ENCODE results near the gene NUDT1.
"Not testable (repeated sequence)": the region's sequence is repeated elsewhere in the genome, so short reads cannot be mapped to it uniquely, and the experiment has no call there.

NUDT1 gene

GRCh38 chr7:2251381-2251780, 9.4 kb downstream of the NUDT1 start:
- DNase-seq, result no peak

GRCh38 chr7:2251841-2252771, 10.1 kb downstream of the NUDT1 start:
- no peak for DNase-seq

GRCh38 chr7:2253021-2253420, 11.0 kb downstream of the NUDT1 start:
- no peak for DNase-seq

- DNase-seq, result no peak
Observed at GRCh38 chr7:2253525-2254244, 11.7 kb downstream of the NUDT1 start.

- DNase-seq, result no peak
Observed at GRCh38 chr7:2254429-2255144, 12.6 kb downstream of the NUDT1 start.

GRCh38 chr7:2255145-2256139, 13.4 kb downstream of the NUDT1 start:
- no peak for DNase-seq

- no peak for DNase-seq
Observed at GRCh38 chr7:2256306-2257045, 14.4 kb downstream of the NUDT1 start.

- no peak for DNase-seq
Observed at GRCh38 chr7:2257046-2257551, 15.1 kb downstream of the NUDT1 start.

GRCh38 chr7:2257651-2258050, 15.6 kb downstream of the NUDT1 start:
- no peak for DNase-seq

- no peak for DNase-seq
Observed at GRCh38 chr7:2258661-2259365, 16.8 kb downstream of the NUDT1 start.

GRCh38 chr7:2259480-2259879, 17.5 kb downstream of the NUDT1 start:
- no peak for DNase-seq

GRCh38 chr7:2260820-2261219, 18.8 kb downstream of the NUDT1 start:
- no peak for DNase-seq

- DNase-seq, result no peak
Observed at GRCh38 chr7:2261611-2262010, 19.6 kb downstream of the NUDT1 start.

- DNase-seq, result no peak
Observed at GRCh38 chr7:2263176-2263575, 21.1 kb downstream of the NUDT1 start.

GRCh38 chr7:2264158-2264557, 22.1 kb downstream of the NUDT1 start:
- no peak for DNase-seq

GRCh38 chr7:2266911-2267310, 24.9 kb downstream of the NUDT1 start:
- DNase-seq, result no peak

- DNase-seq, result not testable (repeated sequence)
Observed at GRCh38 chr7:2269089-2269990, 27.3 kb downstream of the NUDT1 start.

- DNase-seq, result no peak
Observed at GRCh38 chr7:2269991-2270460, 28.0 kb downstream of the NUDT1 start.

GRCh38 chr7:2270495-2270894, 28.5 kb downstream of the NUDT1 start:
- no peak for DNase-seq
